H1 (cell line): ENCODE data around the gene LSM10. TPM values are rescaled to one million over a fixed set of nuclear protein-coding genes. Genes with fewer than 3 reads are reported as not detected.

Experiments used
- CTCF ChIA-PET: fragments of 300-600 bp; sonication (Branson Sonifier 250); formaldehyde crosslinking; loops from one replicate; lab custom pipeline; 2021; ENCODE audit not compliant: partially characterized antibody; lab: Charles Lee
- POLR2A ChIA-PET: fragments of 300-600 bp; sonication (Branson Sonifier 250); formaldehyde crosslinking; loops from one replicate; lab custom pipeline; 2021; ENCODE audit warnings: inconsistent platforms; ENCODE audit not compliant: partially characterized antibody; lab: Charles Lee
- DNase-seq, 2 experiments: peaks; one replicate each; pipeline versions ENCODE4 v3.0.0 to v3.0.0-alpha.2; 2010 to 2022; ENCODE audit warnings: low spot score in 2 of 2, low read depth in 1 of 2, mixed read lengths in 1 of 2
- FAIRE-seq: peaks from 2 replicates; lab custom pipeline; 2011; peaks lifted over from hg19 to GRCh38; lab: Jason Lieb, UNC
- H2AFZ ChIP-seq: 2 replicates; pipeline ENCODE4 v1.8.1; 2012; ENCODE audit warnings: low read length, inconsistent platforms
- H2AK5ac ChIP-seq: 2 replicates; pipeline ENCODE4 v1.6.1; 2013; ENCODE audit warnings: low read depth, low read length
- H2BK120ac ChIP-seq: replicated peaks from 2 replicates; pipeline ENCODE3; 2013; ENCODE audit warnings: low read depth, low read length, inconsistent platforms
- H2BK12ac ChIP-seq: 2 replicates; pipeline ENCODE4 v1.6.1; 2013; ENCODE audit warnings: low read depth, low read length
- H2BK15ac ChIP-seq: 2 replicates; pipeline ENCODE4 v1.6.1; 2013; ENCODE audit warnings: low read length
- H2BK20ac ChIP-seq: 2 replicates; pipeline ENCODE4 v1.6.1; 2013; ENCODE audit warnings: low read length
- H2BK5ac ChIP-seq: 2 replicates; pipeline ENCODE4 v1.6.1; 2013; ENCODE audit warnings: low read depth, low read length
- H3K14ac ChIP-seq: 2 replicates; pipeline ENCODE4 v1.6.1; 2013; ENCODE audit warnings: inconsistent platforms; ENCODE audit not compliant: insufficient read length
- H3K18ac ChIP-seq: 2 replicates; pipeline ENCODE4 v1.6.1; 2013; ENCODE audit warnings: low read length; ENCODE audit errors: extremely low read depth
- H3K23ac ChIP-seq: 2 replicates; pipeline ENCODE4 v1.6.1; 2013; ENCODE audit warnings: inconsistent platforms; ENCODE audit not compliant: insufficient read length
- H3K23me2 ChIP-seq: 2 replicates; pipeline ENCODE4 v1.6.1; 2013; ENCODE audit warnings: low read depth, low read length
- H3K27ac ChIP-seq: 2 replicates; pipeline ENCODE4 v1.6.1; 2011; ENCODE audit warnings: low read depth, low read length, inconsistent platforms
- H3K27me3 ChIP-seq, 4 experiments: replicated peaks in 1 of 4; 1 replicate in 1 of 4; 2 replicates in 3 of 4; pipeline versions ENCODE4 v1.6.1 to v1.8.1; 2011 to 2013; ENCODE audit warnings: low read length in 3 of 4, mild to moderate bottlenecking in 3 of 4, inconsistent platforms in 2 of 4, mixed read lengths in 2 of 4, moderate library complexity in 1 of 4; ENCODE audit not compliant: control insufficient read depth in 3 of 4, insufficient read depth in 3 of 4; ENCODE audit errors: extremely low read depth in 1 of 4
- H3K36me3 ChIP-seq, 4 experiments: 2 replicates each; pipeline versions ENCODE4 v1.6.1 to v1.8.1; 2011 to 2013; ENCODE audit warnings: mild to moderate bottlenecking in 4 of 4, low read length in 3 of 4, moderate library complexity in 2 of 4, control low read depth in 1 of 4, inconsistent platforms in 1 of 4; ENCODE audit not compliant: insufficient read depth in 4 of 4, control insufficient read depth in 2 of 4
- H3K4ac ChIP-seq: replicated peaks from 2 replicates; pipeline ENCODE3; 2013; ENCODE audit warnings: low read length, low read depth, mixed read lengths, inconsistent platforms; ENCODE audit not compliant: insufficient read length
- H3K4me1 ChIP-seq, 4 experiments: replicated peaks in 1 of 4; 1 replicate in 1 of 4; 2 replicates in 3 of 4; pipeline versions ENCODE4 v1.6.1 to v1.8.1; 2011 to 2013; ENCODE audit warnings: low read length in 3 of 4, inconsistent platforms in 2 of 4, mixed read lengths in 1 of 4; ENCODE audit not compliant: insufficient read depth in 4 of 4, control insufficient read depth in 3 of 4
- H3K4me2 ChIP-seq, 2 experiments: 2 replicates each; pipeline versions ENCODE4 v1.6.1 to v1.8.1; 2011 to 2013; ENCODE audit warnings: low read depth in 2 of 2, low read length in 2 of 2, control low read depth in 1 of 2, inconsistent platforms in 1 of 2, mild to moderate bottlenecking in 1 of 2; ENCODE audit not compliant: insufficient read depth in 1 of 2
- H3K4me3 ChIP-seq, 4 experiments: fragments of 200-600, 300-600 bp in 1 of 4; sonication (generic), shearing (Covaris generic), sonication (Bioruptor Twin) in 1 of 4; 2 replicates each; pipeline versions ENCODE4 v1.5.1 to v1.8.1; 2011 to 2016; ENCODE audit warnings: low read length in 4 of 4, low read depth in 3 of 4, control low read depth in 2 of 4, inconsistent platforms in 2 of 4, mild to moderate bottlenecking in 2 of 4, mixed read lengths in 1 of 4, moderate library complexity in 1 of 4; ENCODE audit not compliant: insufficient read depth in 2 of 4; ENCODE audit errors: extremely low read depth in 1 of 4
- H3K56ac ChIP-seq: replicated peaks from 2 replicates; pipeline ENCODE3; 2013; ENCODE audit warnings: low read depth, mild to moderate bottlenecking, mixed read lengths, low read length, inconsistent platforms; ENCODE audit not compliant: insufficient read length
- H3K79me1 ChIP-seq: 2 replicates; pipeline ENCODE4 v1.6.1; 2013; ENCODE audit warnings: low read depth, low read length, control low read depth
- H3K79me2 ChIP-seq, 2 experiments: 2 replicates each; pipeline versions ENCODE4 v1.6.1 to v1.8.1; 2012 to 2013; ENCODE audit warnings: low read length in 2 of 2, mild to moderate bottlenecking in 2 of 2, inconsistent platforms in 1 of 2; ENCODE audit not compliant: insufficient read depth in 2 of 2, control insufficient read depth in 1 of 2
- H3K9ac ChIP-seq, 4 experiments: replicated peaks in 1 of 4; 1 replicate in 1 of 4; 2 replicates in 3 of 4; pipeline versions ENCODE4 v1.6.1 to v1.8.1; 2011 to 2013; ENCODE audit warnings: low read depth in 3 of 4, low read length in 3 of 4, control low read depth in 2 of 4, mild to moderate bottlenecking in 2 of 4, moderate library complexity in 2 of 4, inconsistent platforms in 1 of 4; ENCODE audit errors: extremely low read depth in 1 of 4
- H3K9me3 ChIP-seq, 2 experiments: 2 replicates each; pipeline versions ENCODE4 v1.6.1 to v1.8.1; 2012 to 2013; ENCODE audit warnings: mild to moderate bottlenecking in 2 of 2, moderate library complexity in 2 of 2, control low read depth in 1 of 2, inconsistent platforms in 1 of 2, low read depth in 1 of 2, low read length in 1 of 2, mixed read lengths in 1 of 2; ENCODE audit not compliant: insufficient read depth in 2 of 2
- H4K20me1 ChIP-seq, 2 experiments: replicated peaks in 1 of 2; 2 replicates each; pipeline versions ENCODE3 to v1.8.1; 2011 to 2013; ENCODE audit warnings: inconsistent platforms in 2 of 2, low read length in 2 of 2, mild to moderate bottlenecking in 1 of 2; ENCODE audit not compliant: insufficient read depth in 2 of 2, control insufficient read depth in 1 of 2
- H4K5ac ChIP-seq: 2 replicates; pipeline ENCODE4 v1.6.1; 2013; ENCODE audit warnings: low read length, low read depth, mixed read lengths, inconsistent platforms; ENCODE audit not compliant: insufficient read length
- H4K8ac ChIP-seq: 2 replicates; pipeline ENCODE4 v1.8.0; 2013; ENCODE audit warnings: mild to moderate bottlenecking, moderate library complexity, low read length, inconsistent platforms; ENCODE audit not compliant: insufficient read depth; ENCODE audit errors: extremely low read depth
- H4K91ac ChIP-seq: replicated peaks from 2 replicates; pipeline ENCODE3; 2013; ENCODE audit warnings: low read length, mixed read lengths, inconsistent platforms; ENCODE audit not compliant: insufficient read length
- GABPA ChIP-seq: IDR thresholded peaks from 2 replicates; pipeline ENCODE4 v1.6.1; 2011; ENCODE audit warnings: mild to moderate bottlenecking, low read length, moderate library complexity, borderline replicate concordance; ENCODE audit not compliant: insufficient read depth
- NANOG ChIP-seq: IDR thresholded peaks from 2 replicates; pipeline ENCODE4 v1.6.1; 2011; ENCODE audit warnings: low read length, low read depth, mild to moderate bottlenecking, inconsistent platforms; ENCODE audit not compliant: insufficient read depth, poor library complexity, severe bottlenecking
- RAD21 ChIP-seq, 2 experiments: IDR thresholded peaks in 1 of 2; conservative IDR thresholded peaks in 1 of 2; 2 replicates each; pipeline ENCODE4 v1.6.1; 2011; ENCODE audit warnings: low read depth in 2 of 2, low read length in 2 of 2, improper control_type of control experiment in 1 of 2, inconsistent platforms in 1 of 2, mild to moderate bottlenecking in 1 of 2, moderate library complexity in 1 of 2
- SAP30 ChIP-seq: fragments of 300-600 bp; sonication (generic); IDR thresholded peaks from 2 replicates; pipeline ENCODE4 v1.7.1; 2012; ENCODE audit warnings: low read length, moderate library complexity, mild to moderate bottlenecking, inconsistent platforms; ENCODE audit not compliant: insufficient read depth, insufficient replicate concordance
- SIX5 ChIP-seq: IDR thresholded peaks from 2 replicates; pipeline ENCODE4 v1.6.1; 2011; ENCODE audit warnings: mild to moderate bottlenecking, low read depth, low read length
- TEAD4 ChIP-seq: IDR thresholded peaks from 2 replicates; pipeline ENCODE4 v1.6.1; 2012; ENCODE audit warnings: low read depth, low read length, inconsistent platforms, mixed read lengths
- WGBS, 2 experiments: shearing (Covaris generic) in 1 of 2; methylation state at CpG; one replicate each; pipeline versions ENCODE4 v1.1.6 to v1.1.7; 2013 to 2015; ENCODE audit warnings: low lambda C conversion rate in 2 of 2, mixed read lengths in 2 of 2, inconsistent platforms in 1 of 2, low coverage in 1 of 2, missing lambda C conversion rate in 1 of 2; ENCODE audit not compliant: insufficient replicate concordance in 2 of 2, insufficient coverage in 1 of 2, insufficient read length in 1 of 2; ENCODE audit errors: extremely low coverage in 1 of 2, missing lambda C conversion rate in 1 of 2; 5-methylcytosine and 5-hydroxymethylcytosine counted together
- polyA plus RNA-seq, 7 experiments: library from polyadenylated mRNA; depleted of rRNA in 3 of 7; stranded (reverse) in 5 of 7; unstranded in 2 of 7; fragments of >200 nt in 5 of 7; fragments of 200-250 nt in 2 of 7; gene quantifications; 1 replicate in 5 of 7; 2 replicates in 1 of 7; 4 replicates in 1 of 7; pipeline versions ENCODE4 v1.2.1 to v1.2.3, GENCODE V29; 2011 to 2013; ENCODE audit warnings: missing spikeins in 2 of 7, mixed read lengths in 2 of 7
- total RNA-seq: library from RNA; stranded (reverse); fragmentation: NEBNext Ultra II Directional; extraction: Animal tissue kit (Norgen Biotek cat#: 25700); gene quantifications from 2 replicates; pipeline ENCODE4 v1.2.1, GENCODE V29; 2021

LSM10 gene
- total and polyA plus RNA-seq, 2 of the 8 experiments (the other 6 are each of a cell fraction or from before 2014, with no cell fraction given) = 59.5 to 140 TPM

DNA sequence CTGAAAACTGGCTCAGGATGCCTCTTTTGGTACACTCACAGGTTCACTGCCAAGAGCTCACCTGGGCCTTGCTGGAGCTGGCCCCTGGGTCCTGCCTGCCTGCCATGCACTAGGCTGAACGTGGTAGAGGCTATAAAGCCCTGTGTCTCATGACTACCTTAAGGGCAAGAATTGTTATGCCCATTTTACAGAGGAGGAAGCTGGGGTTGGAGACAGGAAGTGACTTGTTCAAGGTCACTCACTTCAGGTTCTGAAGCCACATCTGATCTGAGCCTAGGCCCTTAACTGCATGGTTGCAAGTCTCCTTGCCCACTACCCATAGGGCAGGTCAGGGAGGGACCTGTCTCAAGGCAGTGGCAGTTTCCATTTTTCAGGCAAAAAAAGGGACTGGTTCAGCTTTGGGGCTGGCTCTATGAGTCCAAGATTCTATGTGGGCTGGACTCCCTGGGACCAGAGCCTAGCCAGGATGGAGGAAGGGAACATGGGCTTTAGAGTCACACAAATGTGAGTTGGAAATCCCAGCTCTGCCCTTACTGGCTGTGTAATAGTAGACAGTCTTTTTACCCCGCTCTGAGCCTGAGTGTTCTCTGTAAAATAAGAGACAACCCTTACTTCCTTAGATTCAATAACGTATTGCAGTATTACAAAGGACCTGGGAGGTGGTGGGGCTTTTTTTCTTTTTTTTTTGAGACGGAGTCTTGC is 19.8 kb downstream of the LSM10 start:
- Histone ChIP-seq H3K18ac (no peak overlapping the region), H3K27ac (no peak overlapping the region), H2BK120ac (no peak overlapping the region), H2BK15ac (no peak overlapping the region), H2BK12ac (no peak overlapping the region), H3K23ac (no peak overlapping the region), H4K91ac (no peak overlapping the region), H3K79me2 (peaks cover 4 to 74% of the 10 kb centered on the region in 2 experiments; a peak in 3 of 4 replicates), H4K20me1 (peaks cover 0 to 10% of the 10 kb centered on the region in 2 experiments), H3K4ac (no peak overlapping the region), H3K36me3 (no peaks in the 10 kb centered on the region), H3K23me2 (no peaks in the 10 kb centered on the region), H3K27me3 (no peaks in the 10 kb centered on the region), H2AFZ (no peak overlapping the region), H3K9me3 (no peaks in the 10 kb centered on the region), H3K79me1 (peaks cover 14% of the 10 kb centered on the region), H3K4me1 (peaks cover 4 to 17% (median 10%) of the 10 kb centered on the region in 4 experiments), H3K9ac (no peak overlapping the region), H3K14ac (no peak overlapping the region), H4K5ac (no peak overlapping the region), H3K4me2 (no peak overlapping the region), H2BK5ac (no peak overlapping the region; the same call in 1 of the 2 replicates), H2BK20ac (no peak overlapping the region), H4K8ac (no peak overlapping the region), H3K4me3 (no peak overlapping the region), H2AK5ac (no peak overlapping the region), H3K56ac (no peak overlapping the region)
- FAIRE-seq = no peak
- no peak for DNase-seq
- ChIA-PET POLR2A (interaction anchor here (1.3 kb wide), 1 partner anchor 12 kb away, joined by 3 read pairs; no protein-coding TSS in a partner anchor), CTCF (interaction anchor here (1.0 to 9.8 kb wide), 5 partner anchors 9 to 46 kb away, joined by 3 to 90 read pairs (median 5); no protein-coding TSS in a partner anchor)
- WGBS, 2 experiments = 88% methylated on average over 3 of the region's 4 CpGs; no CpG with 5 or more reads in 1 of the 2 experiments
- TF ChIP-seq SAP30 = no peak
- no peak for TF ChIP-seq SIX5
- no peak for TF ChIP-seq TEAD4
- no peak for TF ChIP-seq RAD21 (IDR thresholded peaks at IDR 0.05 in 1 of 2, conservative IDR thresholded peaks at IDR 0.05 in 1 of 2; ENCODE audit: low read depth in 2 of 2, low read length in 2 of 2)
- TF ChIP-seq NANOG = no peak
- no peak for TF ChIP-seq GABPA
